ENCODE data around the gene HDGF.
A peak's percentile ranks its signal among the peaks of the same experiment; 100 is the strongest.

Gene HDGF

GRCh38 chr1:156692925-156693847 is 58.3 kb downstream of the HDGF start:
- DNase-seq: peak; percentile 92

DNA sequence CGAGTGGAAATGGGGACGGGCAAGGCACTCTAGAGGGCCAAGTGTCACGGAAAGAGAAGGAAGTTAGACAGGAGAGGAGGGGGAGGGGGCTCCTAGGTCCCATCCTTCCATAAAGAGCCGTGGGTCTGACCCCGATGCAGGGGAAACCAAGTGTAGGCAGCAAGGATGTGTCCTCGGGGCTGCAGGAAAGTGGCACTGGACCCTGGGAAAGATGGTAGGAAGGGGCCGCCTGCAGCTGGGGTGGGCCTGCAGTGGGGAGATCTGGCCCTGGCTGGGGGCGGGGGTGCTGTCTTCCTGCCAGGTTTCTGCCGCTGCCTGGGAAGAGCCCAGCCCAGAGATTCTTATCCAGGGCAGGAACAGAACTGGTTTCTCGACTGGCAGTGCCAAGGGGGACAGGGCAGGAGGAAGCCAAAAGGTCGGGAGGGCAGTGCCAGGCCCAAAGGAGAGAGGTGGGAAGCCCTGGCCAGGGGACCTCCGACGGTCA is 59.0 kb downstream of the HDGF start:
- DNase-seq: no peak
